Breast epithelium (tissue), 4 donors: ENCODE data around the gene NES. TPM values are rescaled to one million over a fixed set of nuclear protein-coding genes. Genes with fewer than 3 reads are reported as not detected.

Experiments
- DNase-seq, 2 donors: peaks; one replicate each; pipeline ENCODE4 v3.0.0-alpha.2; 2019; ENCODE audit warnings: low spot score in 2 of 2
- H3K27ac ChIP-seq, 2 donors: fragments of 200-600 bp; sonication (generic) in 1 of 2; one replicate each; pipeline ENCODE4 v1.5.1; 2016 to 2019; ENCODE audit warnings: mild to moderate bottlenecking in 1 of 2
- H3K27me3 ChIP-seq, 2 donors: fragments of 200-600 bp; sonication (generic) in 1 of 2; one replicate each; pipeline versions ENCODE4 v1.5.1 to v1.6.0; 2017 to 2019; ENCODE audit warnings: control low read depth in 1 of 2, mild to moderate bottlenecking in 1 of 2
- H3K36me3 ChIP-seq: fragments of 200-600 bp; one replicate; pipeline ENCODE4 v1.5.1; 2019
- H3K4me1 ChIP-seq, 2 donors: fragments of 200-600 bp; sonication (generic); one replicate each; pipeline ENCODE4 v1.5.1; 2016 to 2019; ENCODE audit warnings: control low read depth in 1 of 2
- H3K4me3 ChIP-seq, 3 donors: fragments of 200-600 bp; sonication (generic); 1 replicate in 2 of 3; 2 replicates in 1 of 3; pipeline ENCODE4 v1.5.1; 2016 to 2019; ENCODE audit warnings: mild to moderate bottlenecking in 3 of 3, moderate library complexity in 2 of 3
- H3K9me3 ChIP-seq, 2 donors: fragments of 200-600 bp; sonication (generic) in 1 of 2; one replicate each; pipeline ENCODE4 v1.5.1; 2016 to 2019; ENCODE audit warnings: control low read depth in 1 of 2
- CTCF ChIP-seq, 3 donors: fragments of 450-650 bp; IDR thresholded peaks; one replicate each; pipeline ENCODE4 v1.5.1; 2016 to 2017; ENCODE audit warnings: antibody characterized with exemption in 3 of 3, mild to moderate bottlenecking in 3 of 3, moderate library complexity in 3 of 3
- POLR2A ChIP-seq: fragments of 450-650 bp; IDR thresholded peaks from one replicate; pipeline ENCODE4 v1.6.1; 2016; ENCODE audit warnings: antibody characterized with exemption, mild to moderate bottlenecking, moderate library complexity
- POLR2AphosphoS5 ChIP-seq, 3 donors: sonication (generic); formaldehyde crosslinking; IDR thresholded peaks; one replicate each; pipeline ENCODE4 v1.6.1; 2017; ENCODE audit warnings: antibody characterized with exemption in 3 of 3
- intact Hi-C: fragments of 100-400 bp; cut with DNase I; formaldehyde crosslinking; loops from one replicate; pipeline ENCODE4 v1.15.1; 2023; ENCODE audit warnings: low total_unique reads
- total RNA-seq, 3 donors: library from RNA; depleted of rRNA; stranded (reverse); fragments of >200 nt; gene quantifications; one replicate each; pipeline ENCODE4 v1.1.0, GENCODE V29; 2016

Gene NES
- total RNA-seq, 3 donors from 2014 or later, result 9.9 to 28.5 (median 14.9) TPM

GRCh38 chr1:156703741-156704140 lies 26.5 kb upstream of the NES start:
- no peak for TF ChIP-seq CTCF (IDR thresholded peaks at IDR 0.05)
- TF ChIP-seq POLR2AphosphoS5 (IDR thresholded peaks at IDR 0.05), result no peak
- no peak for TF ChIP-seq POLR2A
- Histone ChIP-seq H3K4me3 (peak overlapping the region in 2 of 3 donors; percentile 54 to 72), H3K4me1 (peaks cover 30 to 38% of the 10 kb centered on the region in 2 donors), H3K36me3 (no peaks in the 10 kb centered on the region), H3K9me3 (no peaks in the 10 kb centered on the region), H3K27ac (peak overlapping the region; percentile 92 to 94), H3K27me3 (no peaks in the 10 kb centered on the region)
- intact Hi-C loops, result no loop called here
- no peak for DNase-seq

GRCh38 chr1:156703336-156703735 lies 26.1 kb upstream of the NES start:
- no peaks in the 10 kb centered on the region for H3K36me3 ChIP-seq
- no peaks in the 10 kb centered on the region for H3K9me3 ChIP-seq
- peaks cover 30 to 34% of the 10 kb centered on the region in 2 donors for H3K4me1 ChIP-seq
- TF ChIP-seq CTCF (IDR thresholded peaks at IDR 0.05), result no peak
- TF ChIP-seq POLR2AphosphoS5 (IDR thresholded peaks at IDR 0.05), result no peak
- no peak for TF ChIP-seq POLR2A
- peak overlapping the region; percentile 92 to 94 for H3K27ac ChIP-seq
- no peaks in the 10 kb centered on the region for H3K27me3 ChIP-seq
- no peak for DNase-seq
- H3K4me3 ChIP-seq, result peak overlapping the region in 2 of 3 donors; percentile 54 to 72
- intact Hi-C loops, result no loop called here

GRCh38 chr1:156700736-156701531 lies 23.7 kb upstream of the NES start:
- TF ChIP-seq POLR2AphosphoS5 (IDR thresholded peaks at IDR 0.05) (no peak), CTCF (IDR thresholded peaks at IDR 0.05) (no peak), POLR2A (no peak)
- Histone ChIP-seq H3K9me3 (no peaks in the 10 kb centered on the region), H3K4me1 (peaks cover 15 to 19% of the 10 kb centered on the region in 2 donors), H3K27ac (peak overlapping the region; percentile 66 to 68), H3K36me3 (no peaks in the 10 kb centered on the region), H3K4me3 (no peak overlapping the region), H3K27me3 (no peaks in the 10 kb centered on the region)
- intact Hi-C loops, result no loop called here
- DNase-seq, result no peak

- Histone ChIP-seq H3K27me3 (no peaks in the 10 kb centered on the region), H3K4me3 (no peak overlapping the region), H3K9me3 (no peaks in the 10 kb centered on the region), H3K4me1 (peaks cover 7 to 12% of the 10 kb centered on the region in 2 donors), H3K27ac (peak overlapping the region in 1 of 2 donors; percentile 19), H3K36me3 (no peaks in the 10 kb centered on the region)
- no peak for DNase-seq
- TF ChIP-seq POLR2AphosphoS5 (IDR thresholded peaks at IDR 0.05) (no peak), CTCF (IDR thresholded peaks at IDR 0.05) (no peak), POLR2A (no peak)
- intact Hi-C loops, result no loop called here
Observed at GRCh38 chr1:156698995-156699394, 21.8 kb upstream of the NES start.

- intact Hi-C loops, result no loop called here
- Histone ChIP-seq H3K36me3 (no peaks in the 10 kb centered on the region), H3K9me3 (no peaks in the 10 kb centered on the region), H3K4me1 (peaks cover 3 to 16% of the 10 kb centered on the region in 2 donors), H3K27me3 (no peaks in the 10 kb centered on the region), H3K4me3 (no peak overlapping the region), H3K27ac (peak overlapping the region; percentile 40 to 44)
- TF ChIP-seq POLR2A (no peak), POLR2AphosphoS5 (IDR thresholded peaks at IDR 0.05) (no peak), CTCF (IDR thresholded peaks at IDR 0.05) (no peak)
- DNase-seq, result no peak
Observed at GRCh38 chr1:156697481-156697880, 20.3 kb upstream of the NES start.
